ENCODE data around the gene COPS8.

The COPS8 gene

GRCh38 chr2:237085248-237086221 is at the start of gene COPS8:
COPS8 (plus strand) TSS chr2:237085889; CDS start chr2:237085965, 76 bp downstream.
- DNase-seq, result peak; percentile 90

GRCh38 chr2:237039301-237040031 is 46.2 kb upstream of the COPS8 start:
- DNase-seq, result no peak

- DNase-seq, result no peak
Measured at GRCh38 chr2:237041231-237041630, 44.5 kb upstream of the COPS8 start.

- no peak for DNase-seq
Measured at GRCh38 chr2:237042101-237042500, 43.6 kb upstream of the COPS8 start.

GRCh38 chr2:237043866-237044265 is 41.8 kb upstream of the COPS8 start:
- no peak for DNase-seq

GRCh38 chr2:237044281-237044680 is 41.4 kb upstream of the COPS8 start:
- DNase-seq, result no peak

- no peak for DNase-seq
Measured at GRCh38 chr2:237045449-237045848, 40.2 kb upstream of the COPS8 start.

GRCh38 chr2:237048595-237048994 is 37.1 kb upstream of the COPS8 start:
- DNase-seq, result no peak

- no peak for DNase-seq
Measured at GRCh38 chr2:237051861-237052260, 33.8 kb upstream of the COPS8 start.

- no peak for DNase-seq
Measured at GRCh38 chr2:237053066-237053465, 32.6 kb upstream of the COPS8 start.

- DNase-seq, result no peak
Measured at GRCh38 chr2:237055386-237056100, 30.1 kb upstream of the COPS8 start.

- no peak for DNase-seq
Measured at GRCh38 chr2:237056287-237056875, 29.3 kb upstream of the COPS8 start.

- DNase-seq, result no peak
Measured at GRCh38 chr2:237057107-237057506, 28.6 kb upstream of the COPS8 start.

- DNase-seq, result no peak
Measured at GRCh38 chr2:237057893-237058300, 27.8 kb upstream of the COPS8 start.

GRCh38 chr2:237058423-237058822 is 27.3 kb upstream of the COPS8 start:
- no peak for DNase-seq

- DNase-seq, result no peak
Measured at GRCh38 chr2:237059155-237059875, 26.4 kb upstream of the COPS8 start.

GRCh38 chr2:237060534-237061312 is 25.0 kb upstream of the COPS8 start:
- DNase-seq, result peak; percentile 89

GRCh38 chr2:237061356-237061755 is 24.3 kb upstream of the COPS8 start:
- DNase-seq, result no peak

- no peak for DNase-seq
Measured at GRCh38 chr2:237062585-237062984, 23.1 kb upstream of the COPS8 start.

GRCh38 chr2:237064203-237065070 is 21.3 kb upstream of the COPS8 start:
- no peak for DNase-seq
